ENCODE data around the gene MYO1D. TPM values are rescaled to one million over a fixed set of nuclear protein-coding genes. Genes with fewer than 3 reads are reported as not detected.

Gene MYO1D
- total and polyA plus RNA-seq, 2 of the 13 experiments (the other 11 are each of a cell fraction or from before 2014, with no cell fraction given): 13.2 to 17.3 TPM

DNA sequence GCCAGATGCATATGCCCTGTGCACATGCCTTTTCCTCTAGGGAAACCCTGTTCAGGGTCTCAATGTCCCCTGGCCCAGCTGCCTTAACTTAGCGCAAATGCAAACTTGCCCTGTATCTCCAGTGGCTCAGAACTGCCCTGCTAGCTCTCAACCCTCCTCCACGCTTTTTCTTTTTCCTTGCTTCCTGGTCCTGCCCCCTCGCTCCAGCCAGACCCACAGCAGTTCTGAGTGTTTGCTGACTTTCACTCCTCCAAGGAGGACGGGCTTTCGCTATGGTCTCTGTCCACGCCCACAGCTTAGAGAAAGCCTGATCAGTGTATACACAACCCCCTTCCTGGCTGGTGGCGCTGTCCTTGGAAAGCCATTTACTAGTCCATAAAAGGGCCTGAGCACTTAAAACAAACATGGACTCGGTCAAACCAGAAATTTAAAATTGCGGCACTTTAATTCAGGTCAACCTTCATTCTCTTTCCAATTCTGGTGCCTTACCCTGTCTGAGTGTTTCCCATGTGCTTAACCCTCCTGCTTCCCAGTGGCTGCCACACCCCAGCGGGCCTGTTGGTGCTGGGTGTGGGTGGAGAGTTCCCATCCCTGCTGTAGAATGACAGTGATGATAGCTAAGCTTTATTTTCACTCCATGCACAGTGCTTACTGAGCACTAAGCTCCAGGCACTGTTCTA lies 35.4 kb upstream of the MYO1D start (continued):
- TF ChIP-seq NONO (IDR thresholded peaks at IDR 0.05) (no peak), NONO (CRISPR knock-in tag; conservative IDR thresholded peaks at IDR 0.05) (no peak; the same call in 1 of the 2 replicates), ZNF468 (CRISPR knock-in tag; IDR thresholded peaks at IDR 0.05) (no peak), DMAP1 (CRISPR knock-in tag; IDR thresholded peaks at IDR 0.05) (peak; percentile 32; the same call in 1 of the 2 replicates), HMGXB4 (CRISPR knock-in tag; IDR thresholded peaks at IDR 0.05; ENCODE audit: borderline replicate concordance in 1 of 2, low read depth in 1 of 2) (peak in 1 of 2 experiments; percentile 29; a peak in 1 of 4 replicates), HOXA3 (CRISPR knock-in tag; IDR thresholded peaks at IDR 0.05) (no peak), ZFYVE20 (CRISPR knock-in tag; IDR thresholded peaks at IDR 0.05; ENCODE audit: borderline replicate concordance, low read depth) (no peak), ZNF235 (CRISPR knock-in tag; IDR thresholded peaks at IDR 0.05; ENCODE audit: borderline replicate concordance) (no peak), KDM2A (CRISPR knock-in tag; IDR thresholded peaks at IDR 0.05; ENCODE audit: borderline replicate concordance, low read depth) (no peak), IRF2 (CRISPR knock-in tag; IDR thresholded peaks at IDR 0.05) (no peak), ZNF672 (CRISPR knock-in tag; IDR thresholded peaks at IDR 0.05) (no peak), AKAP8 (CRISPR knock-in tag; IDR thresholded peaks at IDR 0.05) (no peak), FOXO1 (CRISPR knock-in tag; IDR thresholded peaks at IDR 0.05) (0 out of 2 replicates have a peak, but pooled peaks have one; percentile 19), TAF15 (IDR thresholded peaks at IDR 0.05; ENCODE audit: low read depth, low read length, poor library complexity, severe bottlenecking) (no peak), ZNF33A (CRISPR knock-in tag; IDR thresholded peaks at IDR 0.05; ENCODE audit: borderline replicate concordance) (no peak), FIP1L1 (IDR thresholded peaks at IDR 0.05; ENCODE audit: borderline replicate concordance, insufficient read depth, low read depth, low read length) (no peak), NFE2 (CRISPR knock-in tag; IDR thresholded peaks at IDR 0.05) (no peak), NBN (conservative IDR thresholded peaks at IDR 0.05) (no peak), MXD3 (CRISPR knock-in tag; IDR thresholded peaks at IDR 0.05) (no peak), ZMAT3 (CRISPR knock-in tag; conservative IDR thresholded peaks at IDR 0.05) (no peak), MAFG (CRISPR knock-in tag; IDR thresholded peaks at IDR 0.05) (no peak), NFE2L2 (IDR thresholded peaks at IDR 0.05; ENCODE audit: low read length) (no peak)
- TF ChIP-seq, protein P1, sequence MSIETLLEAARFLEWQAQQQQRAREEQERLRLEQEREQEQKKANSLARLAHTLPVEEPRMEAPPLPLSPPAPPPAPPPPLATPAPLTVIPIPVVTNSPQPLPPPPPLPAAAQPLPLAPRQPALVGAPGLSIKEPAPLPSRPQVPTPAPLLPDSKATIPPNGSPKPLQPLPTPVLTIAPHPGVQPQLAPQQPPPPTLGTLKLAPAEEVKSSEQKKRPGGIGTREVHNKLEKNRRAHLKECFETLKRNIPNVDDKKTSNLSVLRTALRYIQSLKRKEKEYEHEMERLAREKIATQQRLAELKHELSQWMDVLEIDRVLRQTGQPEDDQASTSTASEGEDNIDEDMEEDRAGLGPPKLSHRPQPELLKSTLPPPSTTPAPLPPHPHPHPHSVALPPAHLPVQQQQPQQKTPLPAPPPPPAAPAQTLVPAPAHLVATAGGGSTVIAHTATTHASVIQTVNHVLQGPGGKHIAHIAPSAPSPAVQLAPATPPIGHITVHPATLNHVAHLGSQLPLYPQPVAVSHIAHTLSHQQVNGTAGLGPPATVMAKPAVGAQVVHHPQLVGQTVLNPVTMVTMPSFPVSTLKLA (IDR thresholded peaks at IDR 0.05): no peak
- TF ChIP-seq, protein P2, sequence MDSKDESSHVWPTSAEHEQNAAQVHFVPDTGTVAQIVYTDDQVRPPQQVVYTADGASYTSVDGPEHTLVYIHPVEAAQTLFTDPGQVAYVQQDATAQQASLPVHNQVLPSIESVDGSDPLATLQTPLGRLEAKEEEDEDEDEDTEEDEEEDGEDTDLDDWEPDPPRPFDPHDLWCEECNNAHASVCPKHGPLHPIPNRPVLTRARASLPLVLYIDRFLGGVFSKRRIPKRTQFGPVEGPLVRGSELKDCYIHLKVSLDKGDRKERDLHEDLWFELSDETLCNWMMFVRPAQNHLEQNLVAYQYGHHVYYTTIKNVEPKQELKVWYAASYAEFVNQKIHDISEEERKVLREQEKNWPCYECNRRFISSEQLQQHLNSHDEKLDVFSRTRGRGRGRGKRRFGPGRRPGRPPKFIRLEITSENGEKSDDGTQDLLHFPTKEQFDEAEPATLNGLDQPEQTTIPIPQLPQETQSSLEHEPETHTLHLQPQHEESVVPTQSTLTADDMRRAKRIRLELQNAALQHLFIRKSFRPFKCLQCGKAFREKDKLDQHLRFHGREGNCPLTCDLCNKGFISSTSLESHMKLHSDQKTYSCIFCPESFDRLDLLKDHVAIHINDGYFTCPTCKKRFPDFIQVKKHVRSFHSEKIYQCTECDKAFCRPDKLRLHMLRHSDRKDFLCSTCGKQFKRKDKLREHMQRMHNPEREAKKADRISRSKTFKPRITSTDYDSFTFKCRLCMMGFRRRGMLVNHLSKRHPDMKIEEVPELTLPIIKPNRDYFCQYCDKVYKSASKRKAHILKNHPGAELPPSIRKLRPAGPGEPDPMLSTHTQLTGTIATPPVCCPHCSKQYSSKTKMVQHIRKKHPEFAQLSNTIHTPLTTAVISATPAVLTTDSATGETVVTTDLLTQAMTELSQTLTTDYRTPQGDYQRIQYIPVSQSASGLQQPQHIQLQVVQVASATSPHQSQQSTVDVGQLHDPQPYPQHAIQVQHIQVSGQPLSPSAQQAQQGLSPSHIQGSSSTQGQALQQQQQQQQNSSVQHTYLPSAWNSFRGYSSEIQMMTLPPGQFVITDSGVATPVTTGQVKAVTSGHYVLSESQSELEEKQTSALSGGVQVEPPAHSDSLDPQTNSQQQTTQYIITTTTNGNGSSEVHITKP (CRISPR knock-in tag; IDR thresholded peaks at IDR 0.05; ENCODE audit: low read depth): peak; percentile 63; the same call in 1 of the 2 replicates

Measured in HepG2 (cell line).